K562 (cell line): ENCODE data around the gene PRKRIP1. TPM values are rescaled to one million over a fixed set of nuclear protein-coding genes. Genes with fewer than 3 reads are reported as not detected.

Source experiments
- CHD4 ChIP-seq: fragments of 200-600 bp; sonication (generic); IDR thresholded peaks from 3 replicates; pipeline ENCODE4 v1.6.1; 2012; ENCODE audit warnings: low read depth, mild to moderate bottlenecking, mixed read lengths, low read length, inconsistent platforms; ENCODE audit not compliant: insufficient read depth, insufficient replicate concordance, poor library complexity, severe bottlenecking
- ERF ChIP-seq: fragments of 450-650 bp; formaldehyde crosslinking; IDR thresholded peaks from 2 replicates; pipeline ENCODE4 v1.4.0; 2020; ENCODE audit warnings: mild to moderate bottlenecking, mixed read lengths
- FOXJ2 ChIP-seq: fragments of 200-800 bp; sonication (Bioruptor generic); IDR thresholded peaks from 2 replicates; pipeline ENCODE4 v1.6.1; 2016; ENCODE audit warnings: missing genetic modification characterization, missing compliant biosample characterization
- GATA2 ChIP-seq: sonication (generic); formaldehyde crosslinking; IDR thresholded peaks from 2 replicates; pipeline ENCODE4 v1.4.0; 2020; ENCODE audit warnings: mild to moderate bottlenecking, missing genetic modification reagents
- GATAD2A ChIP-seq: fragments of 450-650 bp; IDR thresholded peaks from 2 replicates; pipeline ENCODE4 v1.6.1; 2017
- HDAC1 ChIP-seq, 2 experiments: fragments of 450-650 bp; IDR thresholded peaks; 2 replicates each; pipeline ENCODE4 v1.6.1; 2016 to 2017; ENCODE audit warnings: inconsistent platforms in 1 of 2, mild to moderate bottlenecking in 1 of 2, moderate library complexity in 1 of 2
- HSF4 ChIP-seq: fragments of 250-450 bp; sonication (Bioruptor Pico); IDR thresholded peaks from 2 replicates; pipeline ENCODE4 v2.1.2; 2022; ENCODE audit warnings: mild to moderate bottlenecking, moderate library complexity, borderline replicate concordance
- NFXL1 ChIP-seq: fragments of 450-650 bp; formaldehyde crosslinking; IDR thresholded peaks from 2 replicates; pipeline ENCODE4 v1.4.0; 2021; ENCODE audit warnings: mild to moderate bottlenecking
- NR0B1 ChIP-seq: fragments of 450-650 bp; IDR thresholded peaks from one replicate; pipeline ENCODE4 v1.6.1; 2018; ENCODE audit warnings: mild to moderate bottlenecking, moderate library complexity; ENCODE audit not compliant: partially characterized antibody
- NR1H2 ChIP-seq: sonication (generic); formaldehyde crosslinking; IDR thresholded peaks from 2 replicates; pipeline ENCODE4 v1.4.0; 2020; ENCODE audit warnings: mild to moderate bottlenecking, missing genetic modification reagents
- PREB ChIP-seq: sonication (generic); formaldehyde crosslinking; IDR thresholded peaks from 2 replicates; pipeline ENCODE4 v1.8.1; 2023; ENCODE audit warnings: mild to moderate bottlenecking, missing genetic modification reagents
- PTRF ChIP-seq: fragments of 450-650 bp; IDR thresholded peaks from 2 replicates; pipeline ENCODE4 v1.6.1; 2016; ENCODE audit warnings: mild to moderate bottlenecking, missing genetic modification characterization, missing compliant biosample characterization
- SAP30 ChIP-seq: fragments of 200-600 bp; sonication (generic); IDR thresholded peaks from 2 replicates; pipeline ENCODE4 v1.6.1; 2012; ENCODE audit warnings: borderline replicate concordance, low read depth, mild to moderate bottlenecking, moderate library complexity, low read length, control low read depth, inconsistent platforms; ENCODE audit not compliant: insufficient read depth, poor library complexity, severe bottlenecking
- THRB ChIP-seq: fragments of 450-650 bp; formaldehyde crosslinking; conservative IDR thresholded peaks from 2 replicates; pipeline ENCODE4 v1.4.0; 2022; ENCODE audit warnings: mild to moderate bottlenecking, missing genetic modification characterization
- U2AF2 ChIP-seq: fragments of 200-400 bp; formaldehyde crosslinking; optimal IDR thresholded peaks from 2 replicates; pipeline ENCODE3; 2017; ENCODE audit warnings: low read depth, mild to moderate bottlenecking, low read length
- WHSC1 ChIP-seq: IDR thresholded peaks from one replicate; pipeline ENCODE4 v1.6.1; 2012; ENCODE audit warnings: low read length, control low read depth, inconsistent platforms
- XRCC5 ChIP-seq: fragments of 200-400 bp; formaldehyde crosslinking; IDR thresholded peaks from 2 replicates; pipeline ENCODE4 v1.6.1; 2017; ENCODE audit warnings: low read depth, mild to moderate bottlenecking, low read length
- ZNF217 ChIP-seq: sonication (generic); formaldehyde crosslinking; IDR thresholded peaks from 2 replicates; pipeline ENCODE4 v1.8.0; 2022; ENCODE audit warnings: mild to moderate bottlenecking, missing genetic modification reagents
- ZNF511 ChIP-seq: sonication (generic); formaldehyde crosslinking; IDR thresholded peaks from 2 replicates; pipeline ENCODE4 v1.8.0; 2022; ENCODE audit warnings: mild to moderate bottlenecking, missing genetic modification reagents
- polyA plus RNA-seq, 8 experiments: library from polyadenylated mRNA; depleted of rRNA in 4 of 8; stranded (reverse) in 5 of 8; unstranded in 3 of 8; fragments of >200 nt; fragmentation: Nextera tagmentation in 2 of 8; fragmentation: Illumina TruSeq in 1 of 8; extraction: Ambion mirVana in 2 of 8; extraction: Trizol in 1 of 8; gene quantifications; 2 replicates each; pipeline versions ENCODE4 v1.2.1 to v1.2.3, GENCODE V29; 2011 to 2014; ENCODE audit warnings: inconsistent platforms in 1 of 8, missing spikeins in 1 of 8
- total RNA-seq, 7 experiments: library from RNA; depleted of rRNA in 6 of 7; stranded (reverse); fragments of >200 nt in 6 of 7; fragmentation: Illumina TruSeq in 2 of 7; extraction: Trizol in 2 of 7; gene quantifications; 2 replicates each; pipeline versions ENCODE4 v1.2.1 to v1.2.3, GENCODE V29; 2011 to 2021; ENCODE audit warnings: low replicate concordance in 1 of 7
- TF ChIP-seq, protein P1 (sequence below): sonication (generic); formaldehyde crosslinking; IDR thresholded peaks from 2 replicates; pipeline ENCODE4 v1.8.1; 2023; ENCODE audit warnings: mild to moderate bottlenecking, missing genetic modification reagents
- TF ChIP-seq, protein P2 (sequence below): fragments of 250-450 bp; sonication (Bioruptor Pico); IDR thresholded peaks from 2 replicates; pipeline ENCODE4 v1.5.0; 2021

The PRKRIP1 gene
- total and polyA plus RNA-seq, 9 of the 15 experiments (the other 6 are each of a cell fraction or from before 2014, with no cell fraction given) = 14.9 to 52.1 (median 19.8) TPM

GRCh38 chr7:102464577-102465280 lies 68.6 kb downstream of the PRKRIP1 start, which contains the start of the genes ALKBH4 and LRWD1 (continued):
- TF ChIP-seq SAP30 = peak; percentile 74
- TF ChIP-seq PREB (CRISPR knock-in tag) = peak; percentile 95; the same call in 1 of the 2 replicates
- TF ChIP-seq HSF4 (CRISPR knock-in tag) = no peak
- TF ChIP-seq NFXL1 = no peak
- TF ChIP-seq, protein P1, sequence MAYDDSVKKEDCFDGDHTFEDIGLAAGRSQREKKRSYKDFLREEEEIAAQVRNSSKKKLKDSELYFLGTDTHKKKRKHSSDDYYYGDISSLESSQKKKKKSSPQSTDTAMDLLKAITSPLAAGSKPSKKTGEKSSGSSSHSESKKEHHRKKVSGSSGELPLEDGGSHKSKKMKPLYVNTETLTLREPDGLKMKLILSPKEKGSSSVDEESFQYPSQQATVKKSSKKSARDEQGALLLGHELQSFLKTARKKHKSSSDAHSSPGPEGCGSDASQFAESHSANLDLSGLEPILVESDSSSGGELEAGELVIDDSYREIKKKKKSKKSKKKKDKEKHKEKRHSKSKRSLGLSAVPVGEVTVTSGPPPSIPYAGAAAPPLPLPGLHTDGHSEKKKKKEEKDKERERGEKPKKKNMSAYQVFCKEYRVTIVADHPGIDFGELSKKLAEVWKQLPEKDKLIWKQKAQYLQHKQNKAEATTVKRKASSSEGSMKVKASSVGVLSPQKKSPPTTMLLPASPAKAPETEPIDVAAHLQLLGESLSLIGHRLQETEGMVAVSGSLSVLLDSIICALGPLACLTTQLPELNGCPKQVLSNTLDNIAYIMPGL = peak; percentile 67; the same call in 1 of the 2 replicates
- no peak for TF ChIP-seq THRB (CRISPR knock-in tag)
- TF ChIP-seq, protein P2, sequence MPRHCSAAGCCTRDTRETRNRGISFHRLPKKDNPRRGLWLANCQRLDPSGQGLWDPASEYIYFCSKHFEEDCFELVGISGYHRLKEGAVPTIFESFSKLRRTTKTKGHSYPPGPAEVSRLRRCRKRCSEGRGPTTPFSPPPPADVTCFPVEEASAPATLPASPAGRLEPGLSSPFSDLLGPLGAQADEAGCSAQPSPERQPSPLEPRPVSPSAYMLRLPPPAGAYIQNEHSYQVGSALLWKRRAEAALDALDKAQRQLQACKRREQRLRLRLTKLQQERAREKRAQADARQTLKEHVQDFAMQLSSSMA = no peak
- TF ChIP-seq GATAD2A = 0 out of 2 replicates have a peak, but pooled peaks have one; percentile 13
- no peak for TF ChIP-seq CHD4
- no peak for TF ChIP-seq FOXJ2 (tag)
- peak; percentile 79; the same call in 1 of the 2 replicates for TF ChIP-seq NR1H2 (CRISPR knock-in tag)
- no peak for TF ChIP-seq XRCC5
- no peak; the same call in 1 of the 2 replicates for TF ChIP-seq ERF (CRISPR knock-in tag)
- no peak for TF ChIP-seq PTRF (tag)
- TF ChIP-seq HDAC1 (IDR thresholded peaks at IDR 0.05) = peak in 1 of 2 experiments; percentile 94; a peak in 2 of 4 replicates
- TF ChIP-seq ZNF217 (CRISPR knock-in tag) = no peak
- TF ChIP-seq NR0B1 = no peak
- TF ChIP-seq U2AF2 = no peak
- peak; percentile 6; the same call in 1 of the 2 replicates for TF ChIP-seq GATA2
- TF ChIP-seq WHSC1 = no peak
- TF ChIP-seq ZNF511 (CRISPR knock-in tag) = peak; percentile 66
